ENCODE data around the gene CMKLR1.

Gene CMKLR1

DNA sequence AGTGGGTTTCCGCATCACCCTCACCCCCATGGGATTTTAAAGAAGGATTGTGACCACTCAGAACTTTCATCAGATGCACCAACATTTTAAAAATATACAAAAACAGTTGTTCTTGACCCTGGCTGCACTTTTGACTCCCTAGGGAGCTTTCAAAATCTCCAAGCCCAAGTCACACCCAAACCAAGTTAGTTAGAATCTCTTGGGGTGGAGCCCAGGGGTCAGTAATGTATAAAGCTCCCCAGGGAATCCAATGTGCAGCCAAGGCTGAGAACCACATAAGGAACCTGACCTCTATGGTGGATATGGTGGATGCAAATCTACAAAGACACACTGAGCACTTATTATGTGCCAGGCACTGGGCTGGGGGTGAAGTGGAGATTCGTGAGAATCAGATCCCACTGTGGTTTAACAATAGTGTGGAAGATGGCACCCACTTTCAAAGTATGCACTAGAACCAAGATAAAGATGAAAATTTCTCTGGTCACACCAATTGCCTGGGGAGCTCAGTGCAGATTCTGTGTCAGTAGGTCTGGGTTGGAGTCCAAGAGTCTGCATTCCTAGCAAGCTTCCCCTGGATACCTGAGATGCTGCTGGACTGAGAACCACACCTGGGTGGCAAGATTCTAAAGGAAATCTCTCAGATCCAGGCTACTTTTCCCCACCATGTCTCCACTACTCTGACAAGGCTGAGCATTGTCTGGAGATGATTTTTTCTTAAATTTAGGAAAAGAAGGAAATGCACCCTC, 18.9 kb upstream of the CMKLR1 start:
- TF ChIP-seq, protein P1, sequence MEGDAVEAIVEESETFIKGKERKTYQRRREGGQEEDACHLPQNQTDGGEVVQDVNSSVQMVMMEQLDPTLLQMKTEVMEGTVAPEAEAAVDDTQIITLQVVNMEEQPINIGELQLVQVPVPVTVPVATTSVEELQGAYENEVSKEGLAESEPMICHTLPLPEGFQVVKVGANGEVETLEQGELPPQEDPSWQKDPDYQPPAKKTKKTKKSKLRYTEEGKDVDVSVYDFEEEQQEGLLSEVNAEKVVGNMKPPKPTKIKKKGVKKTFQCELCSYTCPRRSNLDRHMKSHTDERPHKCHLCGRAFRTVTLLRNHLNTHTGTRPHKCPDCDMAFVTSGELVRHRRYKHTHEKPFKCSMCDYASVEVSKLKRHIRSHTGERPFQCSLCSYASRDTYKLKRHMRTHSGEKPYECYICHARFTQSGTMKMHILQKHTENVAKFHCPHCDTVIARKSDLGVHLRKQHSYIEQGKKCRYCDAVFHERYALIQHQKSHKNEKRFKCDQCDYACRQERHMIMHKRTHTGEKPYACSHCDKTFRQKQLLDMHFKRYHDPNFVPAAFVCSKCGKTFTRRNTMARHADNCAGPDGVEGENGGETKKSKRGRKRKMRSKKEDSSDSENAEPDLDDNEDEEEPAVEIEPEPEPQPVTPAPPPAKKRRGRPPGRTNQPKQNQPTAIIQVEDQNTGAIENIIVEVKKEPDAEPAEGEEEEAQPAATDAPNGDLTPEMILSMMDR (conservative IDR thresholded peaks at IDR 0.05; ENCODE audit: low read depth), result no peak
- no peak for DNase-seq (ENCODE audit: low spot score)
- POLR2A ChIA-PET (ENCODE audit: low non-redundant PET), result no interaction called here
- CTCF ChIA-PET, result no interaction called here
- no peak overlapping the region for H3K27ac ChIP-seq

DNA sequence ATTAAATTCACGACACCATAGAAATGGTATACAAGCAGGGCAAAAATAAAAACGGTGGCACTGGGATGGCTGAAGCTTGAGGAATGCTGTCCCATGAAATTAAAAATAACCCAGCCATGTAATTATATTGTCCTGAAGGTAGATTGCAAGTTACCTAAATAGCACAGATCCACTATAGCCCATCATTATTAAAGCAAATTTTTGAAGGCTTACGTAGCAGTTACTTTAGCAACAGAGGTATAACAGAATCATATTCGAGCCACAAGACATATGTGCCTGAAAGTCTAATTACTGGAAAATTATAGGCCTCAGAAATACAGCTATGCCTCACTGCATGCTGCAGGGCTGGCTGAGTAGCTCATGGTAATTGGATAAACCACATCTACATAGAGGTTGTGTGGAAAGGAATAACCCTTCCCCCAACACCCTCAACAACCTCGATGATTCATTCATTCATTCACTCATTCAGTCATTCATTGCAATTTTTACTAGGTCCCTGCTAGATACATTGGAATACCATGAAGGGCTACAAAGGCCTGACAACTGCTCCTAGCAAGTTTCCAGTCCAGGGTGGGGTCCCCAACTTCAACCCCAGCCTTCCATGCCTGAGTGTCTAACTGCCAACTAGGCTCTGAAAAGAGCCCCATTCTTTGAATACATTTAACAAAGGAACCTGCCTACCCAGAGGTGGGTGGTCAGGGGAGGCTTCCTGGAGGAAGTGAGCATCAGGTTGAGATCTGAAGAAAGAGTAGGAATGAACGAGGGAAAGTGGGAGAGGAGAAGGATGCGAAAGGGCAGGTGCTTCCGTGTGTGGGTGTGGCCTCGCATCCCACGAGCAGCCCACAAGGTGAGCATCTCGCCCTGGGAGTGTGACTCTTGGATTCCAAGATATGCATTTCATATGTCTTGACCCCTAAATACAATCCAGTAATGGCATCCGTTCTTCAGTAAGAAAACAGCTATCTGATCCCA, 18.0 kb upstream of the CMKLR1 start:
- ChIA-PET POLR2A (ENCODE audit: low non-redundant PET) (no interaction called here), CTCF (no interaction called here)
- H3K27ac ChIP-seq, result no peak overlapping the region
- no peak for DNase-seq (ENCODE audit: low spot score)
- TF ChIP-seq, protein P1 (conservative IDR thresholded peaks at IDR 0.05; ENCODE audit: low read depth), result no peak

DNA sequence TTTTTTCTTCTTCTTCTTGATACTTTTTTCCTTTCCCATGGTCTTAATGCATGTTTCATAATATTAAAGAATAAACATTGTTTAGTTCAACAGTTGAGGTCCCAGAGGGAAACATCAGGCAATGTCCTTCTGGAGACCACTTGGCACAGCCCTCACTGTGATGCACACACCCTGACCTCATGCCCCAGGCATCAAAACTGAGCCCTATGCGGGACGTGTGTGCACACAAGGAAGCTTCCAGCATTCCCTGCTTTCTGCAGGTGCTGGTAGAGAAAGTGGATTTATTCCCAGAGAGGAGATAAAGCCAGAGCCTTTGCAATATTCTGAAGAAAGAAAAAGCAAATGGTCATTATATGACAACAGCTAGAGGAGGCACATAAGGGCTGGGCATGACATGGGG, 16.0 kb upstream of the CMKLR1 start:
- TF ChIP-seq, protein P1 (conservative IDR thresholded peaks at IDR 0.05; ENCODE audit: low read depth), result no peak
- DNase-seq (ENCODE audit: low spot score), result no peak
- H3K27ac ChIP-seq, result no peak overlapping the region
- CTCF ChIA-PET, result no interaction called here
- POLR2A ChIA-PET (ENCODE audit: low non-redundant PET), result no interaction called here

DNA sequence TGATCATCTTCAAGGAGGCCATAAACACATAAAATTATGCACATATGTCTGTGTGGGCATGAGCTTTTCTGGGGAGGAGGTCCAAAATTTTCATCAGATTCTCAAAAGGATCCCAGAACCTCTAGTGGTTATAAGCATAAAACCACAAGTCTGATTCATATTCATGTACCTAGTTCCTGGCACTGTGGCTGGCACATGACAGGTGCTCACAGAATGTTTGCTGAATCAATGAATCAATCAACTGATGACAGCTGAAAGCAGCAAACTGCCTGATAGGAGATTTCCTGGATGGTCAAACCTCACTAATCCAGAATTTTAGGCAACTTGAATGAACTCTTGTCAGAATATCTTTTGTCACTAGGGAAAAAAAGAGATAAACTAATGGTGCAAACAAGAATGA, 13.5 kb upstream of the CMKLR1 start:
- TF ChIP-seq, protein P1 (conservative IDR thresholded peaks at IDR 0.05; ENCODE audit: low read depth), result no peak
- H3K27ac ChIP-seq, result no peak overlapping the region
- CTCF ChIA-PET, result no interaction called here
- POLR2A ChIA-PET (ENCODE audit: low non-redundant PET), result no interaction called here
- DNase-seq (ENCODE audit: low spot score), result peak; percentile 20

DNA sequence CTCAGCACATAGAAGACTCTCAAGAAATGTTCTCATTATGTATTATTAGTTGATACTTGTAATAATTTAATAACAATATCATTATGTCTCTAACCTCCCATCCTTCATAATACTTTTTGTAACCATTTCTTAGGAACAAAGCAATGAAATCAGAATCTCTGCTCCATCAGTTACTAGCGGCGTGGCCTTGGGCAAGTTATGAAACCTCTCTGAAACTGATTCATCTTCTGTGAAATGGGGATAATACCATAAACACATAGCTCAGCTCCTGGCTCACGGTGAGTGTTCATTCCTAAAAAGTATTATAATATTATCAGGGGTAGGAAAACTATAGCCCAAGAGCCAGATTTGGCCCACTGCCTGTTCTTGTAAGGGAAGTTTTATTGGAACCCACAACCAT, 11.4 kb upstream of the CMKLR1 start:
- POLR2A ChIA-PET (ENCODE audit: low non-redundant PET), result no interaction called here
- H3K27ac ChIP-seq, result no peak overlapping the region
- TF ChIP-seq, protein P1 (conservative IDR thresholded peaks at IDR 0.05; ENCODE audit: low read depth), result no peak
- CTCF ChIA-PET, result no interaction called here
- DNase-seq (ENCODE audit: low spot score), result no peak

DNA sequence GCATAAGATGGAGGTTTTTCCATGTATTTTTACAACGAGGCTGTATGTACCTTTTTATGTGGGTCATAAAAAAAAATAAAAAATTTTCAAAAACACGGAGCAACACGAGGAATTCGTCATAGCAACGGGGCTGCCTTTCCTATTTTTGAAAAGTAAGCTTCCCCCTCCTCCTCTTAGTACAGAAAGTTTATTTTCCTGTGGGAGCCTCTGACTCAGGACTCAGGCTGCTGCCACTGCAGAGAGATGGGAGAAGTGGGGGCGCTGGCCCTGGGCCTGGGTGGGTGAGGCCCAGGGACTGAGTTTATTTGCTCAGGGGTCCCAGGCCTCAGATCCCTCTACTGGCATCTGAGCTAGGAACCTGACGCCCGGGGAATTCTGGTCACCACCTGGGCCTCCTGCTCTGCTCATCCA, 10.2 kb upstream of the CMKLR1 start:
- TF ChIP-seq, protein P1 (conservative IDR thresholded peaks at IDR 0.05; ENCODE audit: low read depth), result no peak
- DNase-seq (ENCODE audit: low spot score), result no peak
- CTCF ChIA-PET, result no interaction called here
- POLR2A ChIA-PET (ENCODE audit: low non-redundant PET), result no interaction called here
- H3K27ac ChIP-seq, result no peak overlapping the region
